Fibroblast of skin of back (primary cell): ENCODE data around the gene SMNDC1.
"Not testable (repeated sequence)": the region's sequence is repeated elsewhere in the genome, so short reads cannot be mapped to it uniquely, and the experiment has no call there.

Source experiments
- DNase-seq: peaks from one replicate; pipeline ENCODE4 v3.0.0-alpha.2; 2013

SMNDC1 gene

GRCh38 chr10:110249489-110249888 lies 55.2 kb downstream of the SMNDC1 start:
- DNase-seq: not testable (repeated sequence)

DNA sequence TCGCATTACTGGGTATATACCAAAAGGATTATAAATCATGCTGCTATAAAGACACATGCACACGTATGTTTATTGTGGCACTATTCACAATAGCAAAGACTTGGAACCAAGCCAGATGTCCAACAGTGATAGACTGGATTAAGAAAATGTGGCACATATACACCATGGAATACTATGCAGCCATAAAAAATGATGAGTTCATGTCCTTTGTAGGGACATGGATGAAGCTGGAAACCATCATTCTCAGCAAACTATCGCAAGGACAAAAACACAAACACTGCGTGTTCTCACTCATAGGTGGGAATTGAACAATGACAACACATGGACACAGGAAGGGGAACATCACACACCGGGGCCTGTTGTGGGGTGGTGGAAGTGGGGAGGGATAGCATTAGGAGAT lies 56.9 kb downstream of the SMNDC1 start:
- DNase-seq: not testable (repeated sequence)

GRCh38 chr10:110244550-110244949 lies 60.2 kb downstream of the SMNDC1 start:
- no peak for DNase-seq

DNA sequence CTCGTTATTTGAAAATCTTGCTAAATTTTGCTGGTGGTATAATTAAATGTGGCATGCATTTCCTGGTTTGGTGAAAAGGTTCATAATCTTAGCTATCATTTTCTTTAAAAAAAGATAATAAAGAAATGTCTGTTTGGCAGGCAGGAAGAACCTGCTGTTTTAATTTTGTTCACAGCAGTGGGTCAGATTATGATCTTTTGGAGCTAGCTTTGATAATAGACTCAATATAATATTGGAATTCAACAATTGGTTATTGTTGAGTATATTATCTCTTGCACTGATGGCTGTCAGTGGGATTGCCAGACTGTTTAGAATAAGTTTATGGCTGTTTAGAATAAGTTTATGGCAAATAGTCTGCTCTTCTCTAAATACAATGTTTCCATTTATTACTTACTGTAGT lies 62.2 kb downstream of the SMNDC1 start:
- DNase-seq: no peak

DNA sequence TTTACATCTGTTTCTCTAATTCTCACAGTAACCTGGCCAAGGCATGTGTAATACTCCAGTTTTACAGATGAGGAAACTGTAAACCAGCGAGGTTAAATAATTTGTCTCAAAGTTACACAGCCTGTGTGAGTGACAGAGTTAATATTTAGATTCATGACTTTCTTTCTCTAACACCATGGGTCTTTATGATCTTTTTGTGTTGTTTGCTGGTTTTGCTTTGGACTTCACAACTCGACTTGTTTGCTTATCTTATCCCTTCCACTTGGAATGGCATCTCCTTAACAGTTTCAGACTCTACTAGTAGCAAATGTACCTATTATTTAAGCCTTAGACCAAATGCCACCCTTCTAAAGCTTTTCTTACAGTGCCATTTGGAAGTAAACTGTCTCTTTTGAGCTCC lies 62.9 kb downstream of the SMNDC1 start:
- DNase-seq: no peak

DNA sequence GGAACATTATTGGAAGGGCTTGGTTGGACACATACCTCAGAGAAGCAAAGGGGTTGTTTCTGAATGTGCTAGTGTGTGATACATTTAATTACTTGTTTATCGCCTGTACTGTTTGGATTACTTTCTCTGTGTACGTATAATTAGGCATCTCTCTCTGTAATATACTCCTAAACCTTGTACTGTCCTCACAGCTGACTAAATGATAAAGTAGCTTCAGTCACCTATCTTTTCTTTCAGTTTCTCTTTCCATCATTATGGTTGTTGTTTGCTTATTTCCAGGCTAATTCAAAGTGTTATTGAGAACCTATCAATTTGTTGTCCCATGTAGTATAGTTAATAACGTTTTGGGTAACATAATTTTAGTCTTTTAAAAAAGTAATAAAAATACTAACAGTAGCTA lies 63.3 kb downstream of the SMNDC1 start:
- DNase-seq: no peak
